Measurements from ENCODE around the gene AAGAB. TPM values are rescaled to one million over a fixed set of nuclear protein-coding genes. Genes with fewer than 3 reads are reported as not detected.
"Not testable (repeated sequence)": the region's sequence is repeated elsewhere in the genome, so short reads cannot be mapped to it uniquely, and the experiment has no call there.

AAGAB gene
- total RNA-seq, 1 donor from 2014 or later, result 18.1 TPM

GRCh38 chr15:67165254-67166253 lies 88.9 kb downstream of the AAGAB start:
- ATAC-seq (ENCODE audit: poor library complexity), result peak; percentile 48
- peak; percentile 67 for DNase-seq
- intact Hi-C loops (cut with DNase I), result no loop called here

DNA sequence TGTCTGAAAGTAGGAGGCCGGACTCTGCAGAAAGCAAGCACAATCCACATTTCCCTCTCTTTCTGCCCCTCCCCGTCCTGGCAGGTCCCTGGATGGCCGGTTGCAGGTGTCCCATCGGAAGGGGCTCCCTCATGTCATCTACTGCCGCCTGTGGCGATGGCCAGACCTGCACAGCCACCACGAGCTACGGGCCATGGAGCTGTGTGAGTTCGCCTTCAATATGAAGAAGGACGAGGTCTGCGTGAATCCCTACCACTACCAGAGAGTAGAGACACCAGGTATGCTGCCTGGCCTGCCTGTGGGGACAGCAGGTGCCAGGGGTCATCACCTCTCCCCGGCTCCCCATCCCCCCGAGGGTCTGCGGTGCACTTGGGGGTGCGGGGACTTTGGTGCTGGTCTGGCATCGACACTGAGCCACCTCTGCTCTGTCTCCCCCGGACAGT lies 89.6 kb downstream of the AAGAB start:
- no peak for ATAC-seq (ENCODE audit: poor library complexity)
- DNase-seq, result no peak
- intact Hi-C loops (cut with DNase I), result no loop called here

DNA sequence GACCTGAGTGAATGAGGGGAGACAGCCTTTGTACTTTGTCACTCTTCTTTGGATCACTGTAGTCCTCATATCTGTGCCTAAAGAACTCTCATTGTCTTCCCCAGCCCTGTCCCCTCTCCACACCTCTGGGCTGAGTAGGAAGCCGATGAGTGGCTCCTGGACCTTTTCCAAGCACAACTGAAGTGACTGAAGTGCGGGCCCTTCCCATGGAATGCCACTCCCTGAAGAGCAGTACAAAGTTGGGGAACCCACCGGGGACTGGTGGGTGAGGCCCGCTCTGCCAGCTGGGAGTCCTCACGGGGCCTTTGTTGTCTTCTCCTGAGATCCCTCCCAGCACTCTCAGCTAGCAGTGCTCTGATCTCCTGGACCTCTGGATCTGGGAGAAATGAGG lies 90.1 kb downstream of the AAGAB start:
- intact Hi-C loops (cut with DNase I), result no loop called here
- peak; percentile 70 for ATAC-seq (ENCODE audit: poor library complexity)
- DNase-seq, result no peak

DNA sequence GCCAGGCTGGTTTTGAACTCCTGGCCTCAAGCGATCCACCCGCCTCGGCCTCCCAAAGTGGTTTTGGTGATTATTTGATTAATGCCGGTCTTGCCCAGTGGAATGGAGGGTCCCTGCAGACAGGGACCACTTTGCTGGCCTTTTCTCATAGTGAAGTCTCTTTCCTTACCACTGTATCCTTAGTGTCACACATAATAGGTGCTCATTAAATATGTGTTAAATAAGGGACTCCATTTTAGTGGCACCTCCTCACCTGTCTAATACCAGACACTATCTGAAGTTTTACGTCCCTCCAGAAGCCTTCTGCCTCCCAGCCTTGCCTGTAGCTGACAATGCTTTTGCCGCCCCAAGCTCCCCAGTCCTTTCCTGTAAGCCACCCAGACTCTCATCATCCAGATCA lies 91.3 kb downstream of the AAGAB start:
- intact Hi-C loops (cut with DNase I), result no loop called here
- ATAC-seq (ENCODE audit: poor library complexity), result no peak

DNA sequence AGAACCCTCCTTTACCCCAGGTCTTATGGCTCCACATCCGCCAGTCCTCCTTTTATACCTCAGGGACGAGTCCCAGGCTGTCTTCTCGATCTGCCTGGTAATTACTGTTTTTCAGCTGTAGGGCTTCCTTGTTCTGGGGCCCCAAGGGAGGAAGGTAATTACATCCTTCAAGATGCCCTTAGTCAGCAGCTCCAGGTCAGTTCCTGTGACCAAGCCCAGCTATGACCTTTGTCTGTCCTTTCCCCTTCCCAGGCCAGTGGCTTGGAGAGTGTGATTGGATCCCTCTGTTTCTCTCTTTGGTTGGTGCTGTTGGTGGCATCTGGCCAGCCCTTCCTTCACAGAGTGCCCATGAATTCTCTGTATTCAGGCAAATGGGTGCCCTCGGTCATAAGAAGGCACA lies 92.6 kb downstream of the AAGAB start:
- DNase-seq, result no peak
- ATAC-seq (ENCODE audit: poor library complexity), result no peak
- intact Hi-C loops (cut with DNase I), result no loop called here

More for the DNA sequence above, 91.3 kb downstream of the AAGAB start:
- DNase-seq, result no peak

DNA sequence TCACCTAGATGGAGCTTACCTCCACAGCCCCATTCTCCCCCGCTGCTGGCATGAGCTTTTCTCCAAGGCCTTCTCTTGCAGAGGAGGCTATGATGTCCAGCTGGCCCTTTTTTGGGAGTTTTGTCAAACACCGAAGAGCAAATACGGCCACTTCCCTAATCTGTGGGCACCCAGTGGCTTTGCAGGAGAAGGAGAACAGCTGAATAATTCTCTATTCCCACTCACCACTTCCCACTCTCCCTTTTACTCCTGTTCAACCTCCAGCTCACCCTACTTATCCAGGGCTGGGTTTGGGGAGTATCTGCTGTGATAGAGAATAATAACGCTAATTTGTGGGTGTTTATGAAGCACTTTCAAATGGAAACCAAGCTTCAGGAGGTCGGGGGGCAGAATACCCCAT lies 93.0 kb downstream of the AAGAB start:
- DNase-seq (no peak), ATAC-seq (ENCODE audit: poor library complexity) (no peak)
- intact Hi-C loops (cut with DNase I), result no loop called here

GRCh38 chr15:67158367-67158766 lies 96.1 kb downstream of the AAGAB start:
- intact Hi-C loops (cut with DNase I), result loop anchor here (10.0 kb wide), 1 partner anchor 46 kb away; no protein-coding TSS in a partner anchor
- ATAC-seq (ENCODE audit: poor library complexity), result peak; percentile 65
- peak; percentile 43 for DNase-seq

GRCh38 chr15:67157521-67158252 lies 96.8 kb downstream of the AAGAB start:
- DNase-seq (peak; percentile 33), ATAC-seq (ENCODE audit: poor library complexity) (peak; percentile 38)
- intact Hi-C loops (cut with DNase I), result loop anchor here (10.0 kb wide), 1 partner anchor 47 kb away; no protein-coding TSS in a partner anchor

DNA sequence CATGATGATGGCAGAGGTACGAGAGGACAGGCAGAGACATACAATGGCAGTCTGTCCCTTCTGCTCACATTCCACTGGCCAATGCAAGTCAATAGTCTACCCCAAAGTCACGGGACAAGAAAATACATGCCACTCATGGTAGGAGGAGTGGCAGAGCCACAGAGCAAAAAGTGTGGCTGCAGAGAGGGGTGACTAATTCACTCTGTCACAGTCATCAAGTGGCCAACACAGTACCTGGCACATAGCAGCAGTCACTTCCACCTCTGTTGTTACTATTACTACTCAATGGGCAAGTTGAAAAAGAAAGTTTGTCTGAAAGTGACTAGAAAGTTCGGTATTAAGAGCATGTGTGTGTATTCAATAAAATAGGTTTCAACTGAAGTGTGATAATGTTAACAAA lies 97.6 kb downstream of the AAGAB start:
- intact Hi-C loops (cut with DNase I), result loop anchor here (10.0 kb wide), 1 partner anchor 48 kb away; no protein-coding TSS in a partner anchor
- ATAC-seq (ENCODE audit: poor library complexity), result no peak

DNA sequence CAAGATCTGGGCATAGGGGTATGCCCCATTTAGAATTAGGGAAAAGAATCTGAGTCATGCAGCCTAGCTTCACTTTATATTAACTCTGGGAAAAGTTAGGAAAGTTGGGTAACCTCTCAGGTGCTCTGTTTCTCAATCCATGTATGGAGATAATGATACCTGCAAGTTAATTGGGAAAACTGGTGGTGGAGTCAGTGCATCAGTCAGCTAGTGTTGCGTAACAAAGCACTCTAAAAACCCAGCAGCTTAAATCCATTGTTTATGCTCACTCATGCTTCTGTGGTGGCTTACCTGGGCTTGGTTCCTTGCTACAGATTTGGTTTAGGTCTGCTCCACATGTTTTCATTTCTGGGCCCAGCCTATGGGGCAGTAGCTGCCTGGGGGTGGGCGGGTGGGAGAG lies 98.0 kb downstream of the AAGAB start:
- no peak for DNase-seq
- ATAC-seq (ENCODE audit: poor library complexity), result no peak
- intact Hi-C loops (cut with DNase I), result loop anchor here (10.0 kb wide), 1 partner anchor 48 kb away; no protein-coding TSS in a partner anchor

More for the DNA sequence above, 97.6 kb downstream of the AAGAB start:
- DNase-seq, result no peak

- ATAC-seq (ENCODE audit: poor library complexity) (no peak), DNase-seq (no peak)
- intact Hi-C loops (cut with DNase I), result loop anchor here (10.0 kb wide), 1 partner anchor 51 kb away; no protein-coding TSS in a partner anchor
Observed at GRCh38 chr15:67154249-67154648, 100.2 kb downstream of the AAGAB start.

DNA sequence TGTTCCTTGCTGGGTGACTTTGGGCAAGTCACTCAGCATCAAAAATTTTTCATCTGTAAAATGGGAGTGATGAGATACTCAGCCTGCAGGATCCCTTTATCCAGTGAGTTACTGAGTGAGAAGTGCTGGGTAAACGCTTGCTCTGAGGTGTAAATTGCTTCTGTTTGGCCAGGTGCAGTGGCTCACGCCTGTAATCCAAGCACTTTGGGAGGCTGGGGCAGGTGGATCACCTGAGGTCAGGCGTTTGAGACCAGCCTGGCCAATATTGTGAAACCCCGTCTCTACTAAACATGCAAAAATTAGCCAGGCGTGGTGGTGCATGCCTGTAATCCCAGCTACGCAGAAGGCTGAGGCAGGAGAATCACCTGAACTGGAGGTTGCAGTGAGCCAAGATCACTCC lies 101.4 kb downstream of the AAGAB start:
- not testable (repeated sequence) for ATAC-seq (ENCODE audit: poor library complexity); DNase-seq
- intact Hi-C loops (cut with DNase I), result loop anchor here (10.0 kb wide), 1 partner anchor 52 kb away; no protein-coding TSS in a partner anchor

DNA sequence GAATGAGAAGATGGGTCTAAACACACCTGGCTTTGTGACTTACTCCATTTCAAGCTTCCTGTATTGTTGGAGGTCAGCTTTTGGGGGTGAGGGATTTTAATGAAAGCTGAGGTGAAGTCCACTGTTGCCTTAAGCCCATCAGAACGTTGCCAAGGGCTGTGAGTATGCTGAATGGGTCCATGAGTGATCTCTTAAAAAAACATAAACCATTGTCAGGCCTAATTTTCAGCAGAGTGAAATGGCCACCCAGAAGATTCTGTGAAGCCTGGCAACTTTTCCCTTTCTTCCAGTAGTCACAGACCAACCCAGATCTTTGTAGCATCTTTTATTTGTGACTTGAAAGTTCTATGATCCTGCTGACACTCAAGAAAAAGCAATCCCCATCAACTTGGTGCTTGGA lies 102.0 kb downstream of the AAGAB start:
- no peak for DNase-seq
- intact Hi-C loops (cut with DNase I), result loop anchor here (10.0 kb wide), 1 partner anchor 52 kb away; no protein-coding TSS in a partner anchor

More for the DNA sequence above, 102.0 kb downstream of the AAGAB start:
- no peak for ATAC-seq (ENCODE audit: poor library complexity)

Other genes starting within 250 kb of the AAGAB start
- gene SMAD3, start 189.1 kb downstream of the AAGAB start, total RNA-seq, result 17.3 TPM
- 1.6 TPM for gene IQCH, start 125 bp upstream of the AAGAB start, total RNA-seq

Measured in Right ventricle myocardium superior (tissue), 1 donor.